Esophagus muscularis mucosa (tissue), 4 donors: ENCODE measurements around the gene PRRG1.

Experiments used
- CTCF ChIP-seq, 3 experiments: fragments of 200-600 bp in 2 of 3; fragments of 450-650 bp in 1 of 3; sonication (generic) in 2 of 3; IDR thresholded peaks; one replicate each; pipeline ENCODE4 v1.5.1; 2017 to 2019; ENCODE audit warnings: antibody characterized with exemption in 3 of 3, mild to moderate bottlenecking in 2 of 3, moderate library complexity in 1 of 3
- EP300 ChIP-seq: sonication (generic); formaldehyde crosslinking; IDR thresholded peaks from one replicate; pipeline ENCODE4 v1.6.1; 2017; ENCODE audit warnings: antibody characterized with exemption
- POLR2A ChIP-seq: fragments of 450-650 bp; IDR thresholded peaks from one replicate; pipeline ENCODE4 v1.6.1; 2017; ENCODE audit warnings: antibody characterized with exemption, moderate library complexity, mild to moderate bottlenecking, low read depth
- POLR2AphosphoS5 ChIP-seq, 2 donors: sonication (generic); formaldehyde crosslinking; IDR thresholded peaks; one replicate each; pipeline ENCODE4 v1.6.1; 2017; ENCODE audit warnings: antibody characterized with exemption in 2 of 2

- TF ChIP-seq CTCF (IDR thresholded peaks at IDR 0.05) = no peak
- TF ChIP-seq POLR2A = no peak
- no peak for TF ChIP-seq EP300
- TF ChIP-seq POLR2AphosphoS5 (IDR thresholded peaks at IDR 0.05) = no peak
Observed at GRCh38 chrX:37470711-37471110, 121.5 kb downstream of the PRRG1 start.
